Activated CD8-positive, alpha-beta memory T cell treated with anti-CD3 and anti-CD28 coated beads, Interleukin-2, amount 10 ng/mL, durations not matched to agents 7 days and 5 days (primary cell): ENCODE measurements around the gene STMN3. TPM values are rescaled to one million over a fixed set of nuclear protein-coding genes. Genes with fewer than 3 reads are reported as not detected.
"Not testable (repeated sequence)": the region's sequence is repeated elsewhere in the genome, so short reads cannot be mapped to it uniquely, and the experiment has no call there.

Experiments used
- ATAC-seq: fragments of 150-1000 bp; cut with Tn5 transposase; one replicate; pipeline ENCODE4 v1.10.0; 2021; ENCODE audit warnings: moderate library complexity
- CTCF ChIA-PET: fragments of 350-600 bp; sonication (Branson Sonifier 250); formaldehyde crosslinking; loops from one replicate; lab custom pipeline; 2021; ENCODE audit warnings: antibody characterized with exemption; lab: Charles Lee
- DNase-seq: peaks from one replicate; pipeline ENCODE4 v3.0.0-alpha.2; 2020
- H3K27ac Mint-ChIP-seq: one replicate; pipeline ENCODE4 v1.8.0; 2021; ENCODE audit warnings: mild to moderate bottlenecking, mixed read lengths
- H3K27me3 Mint-ChIP-seq: one replicate; pipeline ENCODE4 v1.8.0; 2021; ENCODE audit warnings: mixed read lengths
- H3K36me3 Mint-ChIP-seq: one replicate; pipeline ENCODE4 v1.8.0; 2021; ENCODE audit warnings: mild to moderate bottlenecking, mixed read lengths
- H3K4me1 Mint-ChIP-seq: one replicate; pipeline ENCODE4 v1.8.0; 2021; ENCODE audit warnings: mixed read lengths
- H3K4me3 Mint-ChIP-seq: one replicate; pipeline ENCODE4 v1.8.0; 2021; ENCODE audit warnings: mild to moderate bottlenecking, moderate library complexity, mixed read lengths
- H3K9me3 Mint-ChIP-seq: one replicate; pipeline ENCODE4 v1.8.0; 2022; ENCODE audit warnings: low read depth, mixed read lengths
- total RNA-seq, 2 experiments: library from RNA; stranded (reverse); gene quantifications; one replicate each; pipeline ENCODE4 v1.2.3, GENCODE V29; 2021

Gene STMN3
- total RNA-seq, 2 experiments from 2014 or later, result 8.0 to 15.9 TPM

- no peaks in the 10 kb centered on the region for H3K9me3 Mint-ChIP-seq
- no peak overlapping the region for H3K4me3 Mint-ChIP-seq
- H3K36me3 Mint-ChIP-seq, result peaks cover 9% of the 10 kb centered on the region
- no peak overlapping the region for H3K27ac Mint-ChIP-seq
- DNase-seq (no peak), ATAC-seq (no peak)
- CTCF ChIA-PET, result no interaction called here
- H3K27me3 Mint-ChIP-seq, result no peaks in the 10 kb centered on the region
- H3K4me1 Mint-ChIP-seq, result peaks cover 13% of the 10 kb centered on the region
Observed at GRCh38 chr20:63622732-63623131, 30.5 kb downstream of the STMN3 start.

DNA sequence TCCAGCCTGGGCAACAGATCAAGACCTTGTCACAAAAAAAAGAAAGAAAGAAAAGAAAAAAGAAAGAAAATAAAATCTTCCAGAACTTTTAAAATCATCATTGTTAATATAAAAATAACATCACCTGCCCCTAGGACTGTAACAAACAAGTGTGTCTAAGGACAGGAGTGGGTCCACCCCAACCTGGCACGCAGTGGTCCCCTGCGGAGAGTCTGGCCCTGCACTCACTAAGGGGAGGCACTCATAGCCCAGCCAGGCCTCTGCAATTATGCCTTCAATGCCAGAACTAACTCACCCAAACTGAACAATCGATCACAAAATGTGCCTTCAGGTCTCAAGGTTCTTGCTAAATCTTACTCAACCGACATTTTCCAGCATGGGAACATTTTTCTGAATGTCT, 31.1 kb downstream of the STMN3 start:
- Mint-ChIP-seq H3K27ac (no peak overlapping the region), H3K9me3 (no peaks in the 10 kb centered on the region), H3K4me3 (no peak overlapping the region), H3K4me1 (peaks cover 13% of the 10 kb centered on the region), H3K36me3 (peaks cover 12% of the 10 kb centered on the region), H3K27me3 (no peaks in the 10 kb centered on the region)
- ATAC-seq, result no peak
- CTCF ChIA-PET, result no interaction called here
- no peak for DNase-seq

GRCh38 chr20:63620991-63621390, 32.2 kb downstream of the STMN3 start:
- ATAC-seq (no peak), DNase-seq (no peak)
- CTCF ChIA-PET, result no interaction called here
- no peak overlapping the region for H3K27ac Mint-ChIP-seq
- no peaks in the 10 kb centered on the region for H3K9me3 Mint-ChIP-seq
- H3K27me3 Mint-ChIP-seq, result no peaks in the 10 kb centered on the region
- H3K4me3 Mint-ChIP-seq, result no peak overlapping the region
- H3K4me1 Mint-ChIP-seq, result peaks cover 13% of the 10 kb centered on the region
- H3K36me3 Mint-ChIP-seq, result peaks cover 13% of the 10 kb centered on the region

- H3K27ac Mint-ChIP-seq, result no peak overlapping the region
- H3K36me3 Mint-ChIP-seq, result peaks cover 13% of the 10 kb centered on the region
- peaks cover 8% of the 10 kb centered on the region for H3K4me1 Mint-ChIP-seq
- H3K4me3 Mint-ChIP-seq, result no peak overlapping the region
- H3K9me3 Mint-ChIP-seq, result no peaks in the 10 kb centered on the region
- H3K27me3 Mint-ChIP-seq, result no peaks in the 10 kb centered on the region
- ATAC-seq (no peak), DNase-seq (no peak)
- CTCF ChIA-PET, result interaction anchor here (1.9 kb wide), 1 partner anchor 82 kb away, joined by 5 read pairs; no protein-coding TSS in a partner anchor
Observed at GRCh38 chr20:63619505-63619904, 33.7 kb downstream of the STMN3 start.

- no peaks in the 10 kb centered on the region for H3K9me3 Mint-ChIP-seq
- CTCF ChIA-PET, result interaction anchor here (1.9 kb wide), 1 partner anchor 81 kb away, joined by 5 read pairs; no protein-coding TSS in a partner anchor
- H3K4me1 Mint-ChIP-seq, result peaks cover 6% of the 10 kb centered on the region
- H3K36me3 Mint-ChIP-seq, result peaks cover 11% of the 10 kb centered on the region
- no peak overlapping the region for H3K27ac Mint-ChIP-seq
- no peaks in the 10 kb centered on the region for H3K27me3 Mint-ChIP-seq
- DNase-seq, result no peak
- no peak overlapping the region for H3K4me3 Mint-ChIP-seq
- ATAC-seq, result no peak
Observed at GRCh38 chr20:63619086-63619485, 34.1 kb downstream of the STMN3 start.

DNA sequence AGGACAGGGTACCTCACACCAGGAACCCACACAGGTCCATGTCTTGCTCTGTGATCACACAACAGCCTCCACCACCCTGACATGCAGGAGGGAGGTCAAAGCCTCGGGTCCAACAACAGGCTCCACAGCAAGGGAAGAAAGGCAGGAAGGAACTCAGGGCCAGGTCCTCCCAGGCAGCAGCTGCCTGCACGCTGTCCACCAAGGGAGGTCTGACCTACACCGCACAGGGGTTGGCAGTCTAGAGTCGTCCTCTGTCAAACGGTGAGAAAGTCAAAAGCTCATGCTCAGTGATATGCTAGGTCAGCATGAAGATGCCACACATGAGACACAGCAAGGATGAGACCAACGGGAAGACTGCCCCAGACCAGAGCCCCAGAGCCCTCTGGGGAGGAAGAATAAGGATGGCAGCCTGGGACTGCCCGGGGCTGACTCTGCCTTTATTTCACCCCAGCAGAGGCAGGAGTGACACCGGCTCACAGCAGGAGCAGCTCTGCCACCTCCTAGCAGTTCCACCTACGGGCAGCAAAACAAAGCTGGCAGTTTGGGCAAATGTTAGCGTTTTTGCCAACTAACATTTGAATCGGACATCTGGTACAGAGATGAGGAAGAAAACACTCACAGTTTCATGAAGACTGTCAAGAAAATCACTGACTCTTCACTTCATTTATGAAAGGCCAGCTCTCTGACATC, 34.8 kb downstream of the STMN3 start:
- DNase-seq (no peak), ATAC-seq (no peak)
- peaks cover 6% of the 10 kb centered on the region for H3K4me1 Mint-ChIP-seq
- peaks cover 13% of the 10 kb centered on the region for H3K36me3 Mint-ChIP-seq
- no peaks in the 10 kb centered on the region for H3K9me3 Mint-ChIP-seq
- H3K27me3 Mint-ChIP-seq, result no peaks in the 10 kb centered on the region
- H3K4me3 Mint-ChIP-seq, result no peak overlapping the region
- CTCF ChIA-PET, result interaction anchor here (1.2 to 1.9 kb wide), 2 partner anchors 19 to 81 kb away, joined by 3 to 5 read pairs; no protein-coding TSS in a partner anchor
- H3K27ac Mint-ChIP-seq, result no peak overlapping the region

DNA sequence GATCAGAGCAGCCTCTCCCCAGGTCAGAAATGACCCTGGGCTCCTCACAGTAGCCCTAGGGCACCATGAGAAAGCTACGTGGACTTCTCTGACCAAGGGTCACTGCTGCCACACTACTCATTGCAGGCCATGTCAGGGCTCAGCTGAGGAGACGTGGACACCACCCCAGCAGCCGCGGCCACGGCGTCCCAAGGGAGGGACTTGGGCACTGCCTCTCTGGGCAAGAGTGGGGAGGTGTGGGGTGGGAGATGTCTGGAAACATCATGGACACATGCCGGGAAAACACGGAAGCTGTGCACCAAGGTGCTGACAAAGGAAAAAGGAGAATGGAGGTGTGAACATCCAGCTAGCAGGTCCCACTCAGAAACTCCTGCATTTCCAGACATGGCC, 35.4 kb downstream of the STMN3 start:
- H3K27me3 Mint-ChIP-seq, result no peaks in the 10 kb centered on the region
- CTCF ChIA-PET, result interaction anchor here (1.2 to 1.9 kb wide), 2 partner anchors 20 to 80 kb away, joined by 3 to 5 read pairs; no protein-coding TSS in a partner anchor
- ATAC-seq (no peak), DNase-seq (no peak)
- H3K4me3 Mint-ChIP-seq, result no peak overlapping the region
- H3K9me3 Mint-ChIP-seq, result no peaks in the 10 kb centered on the region
- peaks cover 9% of the 10 kb centered on the region for H3K4me1 Mint-ChIP-seq
- H3K36me3 Mint-ChIP-seq, result peaks cover 13% of the 10 kb centered on the region
- H3K27ac Mint-ChIP-seq, result no peak overlapping the region

- no peak for ATAC-seq
- no peaks in the 10 kb centered on the region for H3K27me3 Mint-ChIP-seq
- no peak overlapping the region for H3K4me3 Mint-ChIP-seq
- H3K9me3 Mint-ChIP-seq, result no peaks in the 10 kb centered on the region
- H3K36me3 Mint-ChIP-seq, result peaks cover 13% of the 10 kb centered on the region
- no peak overlapping the region for H3K27ac Mint-ChIP-seq
- DNase-seq, result no peak
- peaks cover 8% of the 10 kb centered on the region for H3K4me1 Mint-ChIP-seq
- CTCF ChIA-PET, result interaction anchor here (1.2 to 1.9 kb wide), 2 partner anchors 21 to 79 kb away, joined by 3 to 5 read pairs; no protein-coding TSS in a partner anchor
Observed at GRCh38 chr20:63617092-63617875, 35.9 kb downstream of the STMN3 start.

DNA sequence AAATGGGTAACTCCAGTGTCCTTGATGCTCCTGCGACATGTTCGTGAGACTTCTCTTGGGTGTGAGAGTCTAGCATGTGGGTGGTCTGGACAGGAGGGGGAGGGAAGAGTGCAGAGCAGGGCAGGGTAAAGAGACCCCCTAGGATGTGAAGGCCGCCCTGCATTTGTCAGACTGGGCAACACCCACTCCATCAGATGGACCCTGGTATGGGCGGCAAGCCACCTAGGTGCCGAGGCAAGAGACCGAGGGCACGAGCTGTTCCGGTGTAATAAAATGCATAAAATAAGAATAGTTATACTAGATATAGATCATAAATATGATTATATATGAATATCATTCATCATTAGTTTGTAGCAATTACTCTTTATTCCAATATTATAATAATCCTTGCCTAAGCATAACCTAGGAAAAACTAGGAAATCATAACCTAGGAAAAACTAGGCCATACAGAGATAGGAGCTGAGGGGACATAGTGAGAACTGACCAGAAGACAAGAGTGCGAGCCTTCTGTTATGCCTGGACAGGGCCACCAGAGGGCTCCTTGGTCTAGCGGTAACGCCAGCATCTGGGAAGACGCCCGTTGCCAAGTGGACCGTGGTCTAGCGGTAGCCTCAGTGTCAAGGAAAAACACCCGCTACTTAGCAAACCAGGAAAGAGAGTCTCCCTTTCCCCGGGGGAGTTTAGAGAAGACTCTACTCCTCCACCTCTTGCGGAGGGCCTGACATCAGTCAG, 39.2 kb downstream of the STMN3 start:
- H3K27me3 Mint-ChIP-seq, DNase-seq, H3K4me1 Mint-ChIP-seq, ATAC-seq, H3K27ac Mint-ChIP-seq, H3K9me3 Mint-ChIP-seq, H3K4me3 Mint-ChIP-seq: not testable (repeated sequence)
- CTCF ChIA-PET, result interaction anchor here (0.6 to 2.9 kb wide), 4 partner anchors 10 to 34 kb away, joined by 3 to 10 read pairs (median 3); no protein-coding TSS in a partner anchor
- H3K36me3 Mint-ChIP-seq, result peaks cover 12% of the 10 kb centered on the region

- DNase-seq (no peak), ATAC-seq (no peak)
- Mint-ChIP-seq H3K27me3 (no peaks in the 10 kb centered on the region), H3K27ac (no peak overlapping the region), H3K36me3 (peaks cover 10% of the 10 kb centered on the region), H3K4me3 (no peak overlapping the region), H3K4me1 (peaks cover 3% of the 10 kb centered on the region), H3K9me3 (no peaks in the 10 kb centered on the region)
- CTCF ChIA-PET, result no interaction called here
Observed at GRCh38 chr20:63612276-63612931, 40.8 kb downstream of the STMN3 start.

DNA sequence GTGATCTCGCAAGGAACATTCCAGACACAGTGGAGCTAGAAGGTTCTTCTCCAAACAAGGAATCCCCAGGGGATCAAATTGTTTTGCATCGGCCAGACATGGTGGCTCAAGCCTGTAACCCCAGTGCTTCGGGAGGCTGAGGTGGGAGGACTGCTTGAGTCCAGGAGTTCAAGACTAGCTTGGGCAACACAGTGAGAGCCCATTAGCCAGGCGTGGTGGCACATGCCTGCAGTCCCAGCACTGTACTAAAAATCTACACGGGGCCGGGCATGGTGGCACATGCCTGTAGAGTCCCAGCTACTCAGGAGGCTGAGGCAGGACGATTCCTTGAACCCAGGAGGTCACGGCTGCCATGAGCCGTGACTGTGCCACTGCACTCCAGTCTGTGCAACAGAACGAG, 41.6 kb downstream of the STMN3 start:
- Mint-ChIP-seq H3K27ac (no peak overlapping the region), H3K36me3 (peaks cover 6% of the 10 kb centered on the region), H3K9me3 (no peaks in the 10 kb centered on the region), H3K4me1 (peaks cover 7% of the 10 kb centered on the region), H3K27me3 (no peaks in the 10 kb centered on the region), H3K4me3 (no peak overlapping the region)
- CTCF ChIA-PET, result no interaction called here
- DNase-seq (no peak), ATAC-seq (no peak)

GRCh38 chr20:63610581-63611435, 42.4 kb downstream of the STMN3 start:
- ATAC-seq, result no peak
- no peak overlapping the region for H3K27ac Mint-ChIP-seq

More at GRCh38 chr20:63610581-63611435, 42.4 kb downstream of the STMN3 start:
- peaks cover 8% of the 10 kb centered on the region for H3K4me1 Mint-ChIP-seq
- peaks cover 6% of the 10 kb centered on the region for H3K36me3 Mint-ChIP-seq
- CTCF ChIA-PET, result no interaction called here
- no peaks in the 10 kb centered on the region for H3K9me3 Mint-ChIP-seq
- H3K27me3 Mint-ChIP-seq, result no peaks in the 10 kb centered on the region
- DNase-seq, result no peak
- no peak overlapping the region for H3K4me3 Mint-ChIP-seq
